TTC549 (cell line): ENCODE data around the gene MLIP.
"Not testable (repeated sequence)": the region's sequence is repeated elsewhere in the genome, so short reads cannot be mapped to it uniquely, and the experiment has no call there.

Source experiments
- FAIRE-seq: peaks from 2 replicates; lab custom pipeline; 2012; peaks lifted over from hg19 to GRCh38; lab: Jason Lieb, UNC

The MLIP gene

GRCh38 chr6:54111341-54112045 lies at the start of gene MLIP:
MLIP (plus strand) TSS chr6:54111443; CDS start chr6:54111480, 37 bp downstream.
- FAIRE-seq: no peak

DNA sequence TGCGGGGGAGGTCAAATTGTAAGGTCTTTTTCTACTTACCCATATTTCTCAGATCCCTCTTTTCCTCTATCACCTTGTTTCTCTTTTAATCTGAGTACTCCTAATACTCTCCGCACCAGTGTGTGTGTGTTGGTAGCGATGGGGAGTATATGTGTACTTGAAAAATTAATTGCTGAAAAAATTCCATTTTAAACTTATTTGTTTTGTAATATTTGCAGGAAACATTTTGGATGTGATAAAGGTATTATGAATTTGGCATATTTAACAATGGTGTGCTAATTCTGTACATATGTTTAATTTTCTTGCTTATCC lies 48.1 kb upstream of the MLIP start:
- no peak for FAIRE-seq

DNA sequence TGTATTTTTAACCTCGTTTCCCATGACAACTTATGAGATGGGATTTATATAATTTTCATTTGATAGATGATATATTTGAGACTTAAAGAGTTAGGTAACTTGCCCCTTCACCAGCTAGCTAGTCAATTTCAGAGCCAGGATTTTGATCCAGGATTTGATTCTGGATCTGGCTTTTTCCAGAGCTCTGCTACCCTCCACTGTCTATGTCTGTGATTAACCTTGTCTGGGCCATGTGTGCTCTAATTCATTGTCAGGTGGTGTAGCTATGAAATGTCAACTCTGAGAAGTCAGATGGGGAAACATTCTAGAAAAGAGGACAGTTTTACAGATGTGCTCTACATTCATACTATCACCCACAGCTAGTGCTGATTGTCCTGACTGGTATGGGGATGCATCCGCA lies 42.5 kb upstream of the MLIP start:
- no peak for FAIRE-seq

DNA sequence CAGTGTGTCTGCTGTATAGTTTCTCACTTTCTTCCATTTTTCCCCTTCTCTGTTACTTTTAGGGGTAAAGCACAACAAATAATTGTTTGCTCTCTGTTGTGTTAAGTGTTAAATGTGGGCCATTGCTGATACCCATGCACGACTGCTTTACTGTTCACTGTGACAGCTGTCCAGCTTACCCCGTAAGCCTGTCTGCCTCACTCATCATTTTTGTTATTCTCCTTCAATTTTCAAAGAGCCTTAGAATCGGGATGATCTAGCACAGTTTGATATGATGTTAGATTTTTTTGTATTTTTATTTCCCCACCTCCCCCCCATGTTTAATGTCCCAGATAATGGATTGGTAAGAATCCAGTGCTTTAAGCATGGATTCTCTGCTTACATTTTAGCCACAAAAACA lies 41.2 kb upstream of the MLIP start:
- no peak for FAIRE-seq

- no peak for FAIRE-seq
Measured at GRCh38 chr6:54071821-54072340, 39.4 kb upstream of the MLIP start.

DNA sequence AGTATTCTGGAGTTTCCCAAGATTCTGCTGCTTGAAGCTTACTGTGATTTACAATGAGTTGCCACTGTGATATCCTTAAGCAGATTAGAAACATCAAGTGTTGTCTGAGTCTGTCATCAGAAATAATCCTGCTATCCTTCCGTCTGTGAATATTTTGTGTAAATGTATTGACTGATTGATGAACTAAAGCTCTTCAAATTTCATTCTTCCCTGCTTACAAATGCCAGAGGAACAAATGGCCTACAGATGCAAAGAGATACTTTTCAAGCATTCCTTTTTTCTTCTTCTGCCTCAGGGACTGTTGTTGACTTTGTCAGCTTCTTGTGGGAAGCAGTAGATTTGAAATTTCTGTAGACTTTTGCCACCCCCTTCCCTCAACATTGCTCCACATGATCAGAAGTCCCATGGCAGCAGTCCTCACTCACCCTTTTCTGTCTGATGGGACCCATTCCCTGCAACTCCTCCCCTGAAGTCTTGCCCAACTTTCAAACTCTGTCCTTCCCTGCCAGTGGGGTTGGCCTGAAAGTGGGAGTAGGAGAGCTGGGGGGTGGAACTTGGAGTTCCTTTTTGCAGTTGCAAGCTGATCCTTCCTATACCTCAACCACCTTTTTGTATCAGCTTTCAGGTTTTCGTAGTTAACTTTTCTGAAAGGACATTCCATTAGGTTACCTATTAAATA lies 38.5 kb upstream of the MLIP start:
- FAIRE-seq: no peak

- FAIRE-seq: no peak
Measured at GRCh38 chr6:54073487-54073886, 37.8 kb upstream of the MLIP start.

GRCh38 chr6:54074109-54074508 lies 37.1 kb upstream of the MLIP start:
- no peak for FAIRE-seq

DNA sequence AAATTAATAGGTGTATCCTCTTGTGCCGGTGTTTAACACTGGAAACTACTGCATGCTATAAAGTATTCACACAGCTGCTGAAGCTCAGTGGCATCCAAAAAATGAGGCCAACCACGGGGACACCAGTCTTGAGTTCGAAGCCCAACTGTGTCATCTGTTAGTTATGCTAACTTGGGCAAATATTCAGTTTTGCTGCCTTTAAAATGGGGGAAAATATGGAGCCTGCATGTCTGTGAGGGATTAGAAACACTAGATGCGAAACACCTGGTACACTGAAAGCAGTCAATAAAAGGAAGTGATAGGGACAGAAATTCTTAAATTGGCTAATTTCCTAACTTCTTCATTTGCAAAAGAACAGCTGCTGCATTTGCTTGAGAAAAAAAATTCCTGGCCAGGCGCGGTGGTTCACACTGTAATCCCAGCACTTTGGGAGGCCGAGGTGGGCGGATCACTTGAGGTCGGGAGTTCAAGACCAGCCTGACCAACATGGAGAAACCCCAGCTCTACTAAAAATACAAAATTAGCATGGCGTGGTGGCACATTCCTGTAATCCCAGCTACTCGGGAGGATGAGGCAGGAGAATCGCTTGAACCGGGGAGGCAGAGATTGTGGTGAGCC lies 36.6 kb upstream of the MLIP start:
- FAIRE-seq: no peak

- FAIRE-seq: no peak
Measured at GRCh38 chr6:54076159-54076789, 35.0 kb upstream of the MLIP start.

- not testable (repeated sequence) for FAIRE-seq
Measured at GRCh38 chr6:54081499-54081898, 29.7 kb upstream of the MLIP start.

- FAIRE-seq: no peak
Measured at GRCh38 chr6:54083287-54083686, 28.0 kb upstream of the MLIP start.

DNA sequence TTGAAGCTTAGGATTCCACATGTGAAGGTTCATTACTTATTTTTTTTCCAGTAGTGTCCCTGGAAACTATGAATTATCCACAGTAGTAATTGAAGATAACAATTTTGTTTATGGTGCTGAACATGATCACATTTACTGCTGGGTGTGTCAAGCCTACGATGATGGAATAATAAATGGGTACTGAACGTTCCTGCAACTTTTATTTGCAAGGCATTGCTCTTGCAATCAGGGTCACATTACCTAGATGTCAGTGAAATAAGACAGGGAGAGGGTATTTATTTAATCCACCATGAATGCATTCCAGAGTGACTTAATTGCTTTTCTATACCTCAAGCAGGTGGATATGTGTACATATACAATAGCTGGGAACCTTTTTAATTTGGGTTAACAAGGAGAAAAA lies 27.0 kb upstream of the MLIP start:
- FAIRE-seq: no peak

GRCh38 chr6:54085047-54085446 lies 26.2 kb upstream of the MLIP start:
- FAIRE-seq: no peak

DNA sequence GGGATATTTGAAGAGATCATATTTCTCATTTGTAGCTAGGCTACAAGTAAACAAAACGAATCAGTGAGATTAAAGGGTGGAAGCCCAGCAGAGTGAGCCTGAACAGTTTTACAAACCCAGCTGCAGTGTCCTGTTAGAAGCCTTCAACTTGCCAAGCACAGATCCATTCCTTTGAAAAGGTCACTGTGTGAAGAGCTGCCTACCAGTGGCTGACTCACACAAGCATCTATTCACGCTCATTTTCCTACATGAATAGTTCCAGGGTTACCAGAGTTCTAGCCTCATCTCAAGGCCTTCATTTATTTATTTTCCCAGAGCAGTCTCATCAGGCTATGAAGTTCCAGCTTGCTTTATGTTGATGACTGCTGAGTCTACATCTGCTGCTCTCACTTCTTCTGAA lies 25.7 kb upstream of the MLIP start:
- no peak for FAIRE-seq

DNA sequence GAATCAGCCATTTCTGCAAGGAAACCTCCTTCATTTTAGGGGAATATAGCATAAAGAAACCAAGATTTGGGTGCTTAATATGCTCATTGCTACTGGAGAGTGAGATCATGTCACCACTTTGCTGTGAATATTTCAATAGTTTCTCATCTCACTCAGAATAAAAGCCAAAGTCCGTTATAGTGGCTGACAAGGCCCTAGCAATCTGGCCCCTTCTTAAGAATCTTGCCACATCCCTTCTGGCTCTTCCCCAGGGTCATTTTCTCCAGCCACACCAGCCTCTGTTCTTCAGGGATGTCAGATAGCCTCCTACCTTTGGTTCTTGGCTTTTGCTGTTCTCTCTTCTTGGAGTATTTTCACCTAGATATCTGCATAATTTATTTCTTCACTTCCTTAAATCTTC lies 24.8 kb upstream of the MLIP start:
- no peak for FAIRE-seq

- FAIRE-seq: no peak
Measured at GRCh38 chr6:54087721-54088120, 23.5 kb upstream of the MLIP start.

GRCh38 chr6:54093326-54093948 lies 17.8 kb upstream of the MLIP start:
- FAIRE-seq: no peak

GRCh38 chr6:54094293-54094692 lies 16.9 kb upstream of the MLIP start:
- no peak for FAIRE-seq

DNA sequence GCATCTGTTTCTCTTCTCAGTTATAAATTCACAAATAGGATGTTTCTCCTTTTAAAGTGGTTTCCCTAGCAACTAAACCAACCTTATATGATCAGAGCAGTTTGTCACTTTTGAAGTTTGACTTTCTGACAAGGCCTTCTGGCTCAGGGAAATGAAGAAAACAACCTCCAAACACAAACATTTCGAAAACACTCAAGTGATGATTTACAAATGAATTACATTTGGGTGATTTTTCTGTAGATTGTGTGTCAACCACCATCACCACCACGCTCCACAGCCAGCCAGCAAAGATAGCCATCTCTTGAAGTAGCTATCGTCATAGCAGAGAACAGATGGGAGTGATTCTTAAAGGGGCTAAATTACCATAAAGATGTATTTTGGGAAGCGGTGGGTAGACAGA lies 16.5 kb upstream of the MLIP start:
- FAIRE-seq: no peak

DNA sequence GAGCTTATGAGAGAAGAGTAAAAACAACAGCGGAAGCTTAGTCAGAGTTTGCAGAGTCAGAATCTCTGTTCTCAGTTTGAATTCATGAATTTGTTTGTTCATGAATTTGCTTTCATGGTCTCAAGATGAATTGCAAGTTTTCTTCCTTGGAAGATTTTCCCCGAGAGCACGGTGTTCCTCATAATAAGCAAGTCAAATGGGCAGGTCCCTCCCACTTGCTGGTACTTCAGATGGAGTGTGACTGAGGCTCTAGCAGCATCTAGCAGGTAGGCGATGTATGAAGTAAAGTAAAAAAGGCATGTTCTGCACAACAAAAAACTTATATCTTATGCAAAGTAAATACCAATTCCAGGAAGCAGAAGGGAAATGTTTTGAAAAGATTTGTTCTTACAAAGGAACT lies 15.5 kb upstream of the MLIP start:
- no peak for FAIRE-seq

DNA sequence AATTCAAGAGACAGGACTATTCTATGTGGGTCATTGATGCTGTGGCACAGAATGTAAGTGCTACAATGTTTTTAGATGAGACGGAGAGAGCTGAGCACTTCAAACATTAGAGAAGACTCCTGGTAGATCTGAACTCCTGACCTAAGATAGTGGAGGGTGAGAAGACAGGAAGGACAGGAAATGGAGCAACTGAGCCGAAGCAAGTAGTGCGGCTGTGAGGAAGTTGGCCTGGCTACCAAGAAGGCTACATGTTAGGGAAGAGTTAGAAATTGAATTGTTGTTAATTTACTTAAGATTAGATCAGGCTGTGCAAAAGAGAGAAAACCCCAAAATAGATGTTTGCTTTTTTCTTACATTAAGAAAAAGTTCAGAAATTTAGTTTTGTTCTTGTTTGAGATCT lies 14.4 kb upstream of the MLIP start:
- FAIRE-seq: no peak

GRCh38 chr6:54097753-54098152 lies 13.5 kb upstream of the MLIP start:
- no peak for FAIRE-seq
